Measurements from ENCODE around the gene WDR37. TPM values are rescaled to one million over a fixed set of nuclear protein-coding genes. Genes with fewer than 3 reads are reported as not detected.

WDR37 gene
- total RNA-seq, 6 experiments from 2014 or later: 5.8 to 9.7 (median 8.3) TPM

- TF ChIP-seq, protein P1, sequence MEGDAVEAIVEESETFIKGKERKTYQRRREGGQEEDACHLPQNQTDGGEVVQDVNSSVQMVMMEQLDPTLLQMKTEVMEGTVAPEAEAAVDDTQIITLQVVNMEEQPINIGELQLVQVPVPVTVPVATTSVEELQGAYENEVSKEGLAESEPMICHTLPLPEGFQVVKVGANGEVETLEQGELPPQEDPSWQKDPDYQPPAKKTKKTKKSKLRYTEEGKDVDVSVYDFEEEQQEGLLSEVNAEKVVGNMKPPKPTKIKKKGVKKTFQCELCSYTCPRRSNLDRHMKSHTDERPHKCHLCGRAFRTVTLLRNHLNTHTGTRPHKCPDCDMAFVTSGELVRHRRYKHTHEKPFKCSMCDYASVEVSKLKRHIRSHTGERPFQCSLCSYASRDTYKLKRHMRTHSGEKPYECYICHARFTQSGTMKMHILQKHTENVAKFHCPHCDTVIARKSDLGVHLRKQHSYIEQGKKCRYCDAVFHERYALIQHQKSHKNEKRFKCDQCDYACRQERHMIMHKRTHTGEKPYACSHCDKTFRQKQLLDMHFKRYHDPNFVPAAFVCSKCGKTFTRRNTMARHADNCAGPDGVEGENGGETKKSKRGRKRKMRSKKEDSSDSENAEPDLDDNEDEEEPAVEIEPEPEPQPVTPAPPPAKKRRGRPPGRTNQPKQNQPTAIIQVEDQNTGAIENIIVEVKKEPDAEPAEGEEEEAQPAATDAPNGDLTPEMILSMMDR (IDR thresholded peaks at IDR 0.05): no peak
- no peak for TF ChIP-seq POLR2A (IDR thresholded peaks at IDR 0.05)
- H3K4me3 ChIP-seq: no peak overlapping the region
- H3K4me1 ChIP-seq: no peaks in the 10 kb centered on the region
- WGBS (ENCODE audit: insufficient coverage, low coverage, low lambda C conversion rate, missing lambda C conversion rate): 80% methylated on average over 4 of the region's 4 CpGs
- H3K27me3 ChIP-seq: no peaks in the 10 kb centered on the region
- intact Hi-C loops (cut with DNase I): no loop called here
- H3K27ac ChIP-seq: no peak overlapping the region
- H3K36me3 ChIP-seq: peaks cover 0 to 69% (median 25%) of the 10 kb centered on the region in 4 donors
- H3K9me3 ChIP-seq: no peaks in the 10 kb centered on the region
- DNase-seq (peak in 1 of 3 donors; percentile 43), ATAC-seq (no peak)
Observed at GRCh38 chr10:1085258-1085657, 29.1 kb downstream of the WDR37 start.

GRCh38 chr10:1086787-1087186, 30.6 kb downstream of the WDR37 start:
- Histone ChIP-seq H3K4me3 (no peak overlapping the region), H3K9me3 (no peaks in the 10 kb centered on the region), H3K36me3 (peaks cover 0 to 79% (median 31%) of the 10 kb centered on the region in 4 donors), H3K4me1 (no peaks in the 10 kb centered on the region), H3K27me3 (no peaks in the 10 kb centered on the region), H3K27ac (no peak overlapping the region)
- WGBS (ENCODE audit: insufficient coverage, low coverage, low lambda C conversion rate, missing lambda C conversion rate): 81% methylated on average over 12 of the region's 13 CpGs
- intact Hi-C loops (cut with DNase I): no loop called here
- TF ChIP-seq, protein P1 (IDR thresholded peaks at IDR 0.05): no peak
- TF ChIP-seq POLR2A (IDR thresholded peaks at IDR 0.05): no peak
- DNase-seq: peak in 1 of 3 donors; percentile 23
- ATAC-seq: no peak

DNA sequence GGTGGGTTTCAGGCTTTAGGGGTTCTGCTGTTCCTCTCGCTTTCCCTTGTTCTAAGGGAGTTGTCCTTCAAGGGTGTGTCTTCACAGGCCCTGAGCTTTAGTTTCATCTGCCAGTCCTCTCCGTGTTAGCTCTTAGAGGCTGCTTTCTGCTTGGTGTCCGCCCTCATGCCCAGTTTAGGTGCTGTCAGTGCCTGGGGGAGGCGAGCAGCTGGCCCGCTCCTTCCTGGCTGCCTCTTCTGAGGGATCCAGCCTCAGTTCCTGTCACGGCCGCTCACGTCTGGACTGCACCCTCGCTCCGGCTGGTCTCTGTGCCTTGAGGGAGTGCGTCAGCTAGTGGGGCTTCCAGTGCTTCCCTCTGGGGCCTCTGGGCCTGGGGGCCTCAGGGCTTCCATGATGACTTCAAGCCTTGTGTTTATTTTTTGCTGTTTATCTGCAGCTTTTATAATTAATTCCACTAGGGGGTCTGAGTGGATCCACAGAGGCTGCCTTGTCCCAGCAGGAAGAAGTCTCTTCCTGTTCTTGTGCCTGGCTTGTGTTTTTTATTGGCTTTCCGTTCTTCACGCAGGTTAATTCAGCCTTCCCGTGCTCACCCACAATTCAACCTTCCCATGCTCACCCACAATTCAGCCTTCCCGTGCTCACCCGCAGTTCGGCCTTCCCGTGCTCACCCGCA, 33.0 kb downstream of the WDR37 start:
- intact Hi-C loops (cut with DNase I): no loop called here
- ATAC-seq (peak; percentile 21 to 56 (median 32)), DNase-seq (peak in 1 of 3 donors; percentile 30)
- Histone ChIP-seq H3K36me3 (peaks cover 0 to 73% (median 32%) of the 10 kb centered on the region in 4 donors), H3K27ac (no peak overlapping the region), H3K9me3 (no peaks in the 10 kb centered on the region), H3K27me3 (no peaks in the 10 kb centered on the region), H3K4me3 (no peak overlapping the region), H3K4me1 (no peaks in the 10 kb centered on the region)
- TF ChIP-seq POLR2A (IDR thresholded peaks at IDR 0.05): no peak
- TF ChIP-seq, protein P1 (IDR thresholded peaks at IDR 0.05): no peak
- 68% methylated on average over 9 of the region's 19 CpGs for WGBS (ENCODE audit: insufficient coverage, low coverage, low lambda C conversion rate, missing lambda C conversion rate)

DNA sequence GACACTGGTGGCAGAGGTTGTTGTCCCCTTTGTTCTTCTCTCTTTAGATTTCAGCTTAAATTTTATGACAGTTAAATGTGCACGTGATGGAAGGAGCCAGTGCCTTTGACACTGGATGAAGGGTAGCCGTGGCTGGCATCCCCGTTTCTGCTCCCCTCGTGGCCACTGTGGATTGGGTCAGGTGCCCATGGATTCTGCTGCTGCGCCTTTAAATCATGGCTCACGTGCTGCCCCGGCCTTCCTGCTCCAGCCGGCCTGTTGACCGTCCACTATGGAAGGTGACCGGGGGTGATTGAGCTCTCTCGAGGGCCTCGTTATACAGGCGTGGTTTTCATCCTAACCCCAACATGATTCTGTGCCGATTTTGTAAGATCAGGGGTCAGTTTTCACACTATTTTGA, 34.5 kb downstream of the WDR37 start:
- TF ChIP-seq POLR2A (IDR thresholded peaks at IDR 0.05): no peak
- intact Hi-C loops (cut with DNase I): no loop called here
- Histone ChIP-seq H3K4me1 (no peaks in the 10 kb centered on the region), H3K27ac (no peak overlapping the region), H3K27me3 (no peaks in the 10 kb centered on the region), H3K36me3 (peaks cover 0 to 66% (median 32%) of the 10 kb centered on the region in 4 donors), H3K9me3 (no peaks in the 10 kb centered on the region), H3K4me3 (no peak overlapping the region)
- no peak for ATAC-seq
- 95% methylated on average over 7 of the region's 14 CpGs for WGBS (ENCODE audit: insufficient coverage, low coverage, low lambda C conversion rate, missing lambda C conversion rate)
- DNase-seq: peak in 1 of 3 donors; percentile 25

DNA sequence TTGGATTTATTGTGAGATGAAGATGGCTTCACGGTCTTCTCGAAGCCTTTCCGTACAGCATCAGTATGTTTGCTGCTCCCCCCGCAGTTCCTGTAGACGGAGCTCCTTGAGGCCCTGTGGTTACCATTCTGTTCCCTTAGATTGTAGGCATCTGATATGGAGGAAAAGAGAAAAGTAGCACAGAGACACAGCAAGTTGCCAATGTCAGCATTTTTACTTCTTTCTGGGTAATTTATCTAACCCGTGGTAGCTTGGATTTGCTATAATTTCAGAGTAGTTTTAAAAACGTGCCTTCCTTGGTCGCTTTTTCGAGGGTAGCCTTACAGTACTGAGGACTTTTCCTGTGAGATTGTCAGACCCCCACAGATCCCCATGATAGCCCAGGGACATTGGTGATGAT, 37.5 kb downstream of the WDR37 start:
- intact Hi-C loops (cut with DNase I): no loop called here
- TF ChIP-seq POLR2A (IDR thresholded peaks at IDR 0.05): no peak
- TF ChIP-seq, protein P1 (IDR thresholded peaks at IDR 0.05): no peak
- DNase-seq (no peak), ATAC-seq (no peak)
- 95% methylated on average over 9 of the region's 9 CpGs for WGBS (ENCODE audit: insufficient coverage, low coverage, low lambda C conversion rate, missing lambda C conversion rate)
- no peak overlapping the region for H3K4me3 ChIP-seq
- H3K36me3 ChIP-seq: peaks cover 0 to 59% (median 27%) of the 10 kb centered on the region in 4 donors
- H3K9me3 ChIP-seq: no peaks in the 10 kb centered on the region
- no peaks in the 10 kb centered on the region for H3K4me1 ChIP-seq
- H3K27ac ChIP-seq: no peak overlapping the region
- H3K27me3 ChIP-seq: no peaks in the 10 kb centered on the region

All from right lobe of liver (tissue), 6 donors.